GM19025 (cell line): Measurements from ENCODE around the gene PHETA2.
"Not testable (repeated sequence)": the region's sequence is repeated elsewhere in the genome, so short reads cannot be mapped to it uniquely, and the experiment has no call there.

Experiments used
- ATAC-seq: cut with Tn5 transposase; IDR thresholded peaks from one replicate; pipeline ENCODE4 v1.9.1; 2021; ENCODE audit warnings: mild to moderate bottlenecking, low read depth, moderate library complexity; ENCODE audit not compliant: unreplicated experiment

The PHETA2 gene

GRCh38 chr22:42069801-42070516 is 4.1 kb upstream of the PHETA2 start:
- no peak for ATAC-seq

GRCh38 chr22:42070517-42071422 is 3.3 kb upstream of the PHETA2 start, which contains the start of gene NAGA:
TSS of gene NAGA (minus strand) at chr22:42070812. CDS start at chr22:42070297, 515 bp downstream.
- ATAC-seq, result peak; percentile 93

- not testable (repeated sequence) for ATAC-seq
Measured at GRCh38 chr22:42071508-42071907, 2.5 kb upstream of the PHETA2 start.

- ATAC-seq, result no peak
Measured at GRCh38 chr22:42072606-42073330, 1.3 kb upstream of the PHETA2 start.

- no peak for ATAC-seq
Measured at GRCh38 chr22:42073621-42074041, 417 bp upstream of the PHETA2 start.

GRCh38 chr22:42074846-42075676 is 1.0 kb downstream of the PHETA2 start:
- ATAC-seq, result no peak

GRCh38 chr22:42076764-42077485 is 2.9 kb downstream of the PHETA2 start:
- ATAC-seq, result no peak

- no peak for ATAC-seq
Measured at GRCh38 chr22:42077486-42078125, 3.6 kb downstream of the PHETA2 start.

- peak; percentile 7 for ATAC-seq
Measured at GRCh38 chr22:42078469-42079318, 4.6 kb downstream of the PHETA2 start.

- ATAC-seq, result peak; percentile 85
Measured at GRCh38 chr22:42079319-42080251, 5.5 kb downstream of the PHETA2 start, which contains the start of gene SMDT1. TSS of gene SMDT1 (plus strand) at chr22:42079700. CDS start at chr22:42079769, 69 bp downstream.

- ATAC-seq, result no peak
Measured at GRCh38 chr22:42080287-42080686, 6.2 kb downstream of the PHETA2 start.

GRCh38 chr22:42083119-42083518 is 9.1 kb downstream of the PHETA2 start:
- no peak for ATAC-seq

- no peak for ATAC-seq
Measured at GRCh38 chr22:42084874-42085273, 10.8 kb downstream of the PHETA2 start.

- ATAC-seq, result no peak
Measured at GRCh38 chr22:42086051-42086450, 12.0 kb downstream of the PHETA2 start.

- ATAC-seq, result peak; percentile 94
Measured at GRCh38 chr22:42090596-42091454, 16.8 kb downstream of the PHETA2 start, which contains the start of gene NDUFA6. TSS of gene NDUFA6 (minus strand) at chr22:42090772. CDS start at chr22:42090744, 28 bp downstream.

GRCh38 chr22:42091455-42091782 is 17.4 kb downstream of the PHETA2 start:
- ATAC-seq, result no peak
